Endothelial cell (in vitro differentiated cells): ENCODE data around the gene ATP10D. TPM values are rescaled to one million over a fixed set of nuclear protein-coding genes. Genes with fewer than 3 reads are reported as not detected.
A peak's percentile ranks its signal among the peaks of the same experiment; 100 is the strongest.

Source experiments
- DNase-seq: peaks from one replicate; pipeline ENCODE4 v3.0.0; 2021; ENCODE audit warnings: low spot score
- H3K27ac Mint-ChIP-seq: one replicate; pipeline ENCODE4 v1.8.0; 2021; ENCODE audit warnings: mixed read lengths, inconsistent platforms; ENCODE audit not compliant: unreplicated experiment
- H3K27me3 Mint-ChIP-seq: one replicate; pipeline ENCODE4 v1.8.0; 2021; ENCODE audit warnings: mild to moderate bottlenecking, moderate library complexity, mixed read lengths, inconsistent platforms; ENCODE audit not compliant: unreplicated experiment
- H3K36me3 Mint-ChIP-seq: one replicate; pipeline ENCODE4 v1.8.0; 2021; ENCODE audit warnings: mild to moderate bottlenecking, low read depth, mixed read lengths, inconsistent platforms; ENCODE audit not compliant: unreplicated experiment
- H3K4me1 Mint-ChIP-seq: one replicate; pipeline ENCODE4 v1.8.0; 2021; ENCODE audit warnings: mild to moderate bottlenecking, mixed read lengths, inconsistent platforms; ENCODE audit not compliant: unreplicated experiment
- H3K4me3 Mint-ChIP-seq: one replicate; pipeline ENCODE4 v1.8.0; 2021; ENCODE audit warnings: mild to moderate bottlenecking, mixed read lengths, inconsistent platforms; ENCODE audit not compliant: unreplicated experiment
- H3K9me3 Mint-ChIP-seq: one replicate; pipeline ENCODE4 v1.8.0; 2021; ENCODE audit warnings: mixed read lengths, inconsistent platforms; ENCODE audit not compliant: unreplicated experiment
- CTCF ChIP-seq: fragments of 200-600 bp; sonication (generic); IDR thresholded peaks from one replicate; pipeline ENCODE4 v1.5.0; 2021; ENCODE audit warnings: antibody characterized with exemption; ENCODE audit not compliant: unreplicated experiment
- long read RNA-seq: library from polyadenylated mRNA; unstranded; transcript quantifications from one replicate; pipeline ENCODE4 v2.0.0, GENCODE V29; 2020; ENCODE audit not compliant: unreplicated experiment
- total RNA-seq: library from RNA; stranded (reverse); fragmentation: NEBNext Ultra II Directional; extraction: Animal tissue kit (Norgen Biotek cat#: 25700); gene quantifications from one replicate; pipeline ENCODE4 v1.2.1, GENCODE V29; 2021; ENCODE audit not compliant: unreplicated experiment

ATP10D gene
- 9.3 TPM for total RNA-seq
- long read RNA-seq: 0 reads

GRCh38 chr4:47485047-47485692, at the start of gene ATP10D:
Gene ATP10D (plus strand): TSS chr4:47485275. CDS start chr4:47512541, 27,266 bp downstream.
- no peak for TF ChIP-seq CTCF

GRCh38 chr4:47442980-47443379, 42.1 kb upstream of the ATP10D start:
- Mint-ChIP-seq H3K4me1 (peaks cover 5% of the 10 kb centered on the region), H3K27me3 (peaks cover 1% of the 10 kb centered on the region), H3K9me3 (no peaks in the 10 kb centered on the region), H3K36me3 (no peaks in the 10 kb centered on the region), H3K4me3 (no peak overlapping the region), H3K27ac (no peak overlapping the region)
- TF ChIP-seq CTCF: no peak
- no peak for DNase-seq

More at GRCh38 chr4:47485047-47485692, at the start of gene ATP10D:
- H3K27me3 Mint-ChIP-seq: no peaks in the 10 kb centered on the region
- H3K27ac Mint-ChIP-seq: peak within 1 kb of the TSS; percentile 97
- peak within 1 kb of the TSS; percentile 98 for H3K4me3 Mint-ChIP-seq
- H3K9me3 Mint-ChIP-seq: no peaks in the 10 kb centered on the region
- no peaks in the 10 kb centered on the region for H3K36me3 Mint-ChIP-seq
- peaks cover 12% of the 10 kb centered on the region for H3K4me1 Mint-ChIP-seq
- DNase-seq: peak; percentile 94

- Mint-ChIP-seq H3K27ac (no peak overlapping the region), H3K4me3 (no peak overlapping the region), H3K27me3 (peaks cover 1% of the 10 kb centered on the region), H3K9me3 (no peaks in the 10 kb centered on the region), H3K4me1 (peaks cover 5% of the 10 kb centered on the region), H3K36me3 (no peaks in the 10 kb centered on the region)
- no peak for DNase-seq
- TF ChIP-seq CTCF: no peak
Measured at GRCh38 chr4:47444031-47444430, 41.0 kb upstream of the ATP10D start.

- Mint-ChIP-seq H3K4me3 (no peak overlapping the region), H3K36me3 (no peaks in the 10 kb centered on the region), H3K4me1 (no peaks in the 10 kb centered on the region), H3K9me3 (no peaks in the 10 kb centered on the region), H3K27ac (no peak overlapping the region), H3K27me3 (no peaks in the 10 kb centered on the region)
- TF ChIP-seq CTCF: no peak
- DNase-seq: no peak
Measured at GRCh38 chr4:47451657-47452056, 33.4 kb upstream of the ATP10D start.

- Mint-ChIP-seq H3K36me3 (no peaks in the 10 kb centered on the region), H3K27ac (peak overlapping the region; percentile 3), H3K27me3 (no peaks in the 10 kb centered on the region), H3K9me3 (no peaks in the 10 kb centered on the region), H3K4me3 (peak overlapping the region; percentile 92), H3K4me1 (no peaks in the 10 kb centered on the region)
- DNase-seq: no peak
- TF ChIP-seq CTCF: no peak
Measured at GRCh38 chr4:47462799-47463234, 22.3 kb upstream of the ATP10D start.
